HEK293 (cell line): ENCODE data around the gene C10orf67.

Experiments used
- CTCF ChIA-PET: fragments of 350-600 bp; formaldehyde crosslinking; extraction: SDS; loops from one replicate; lab custom pipeline; 2021; ENCODE audit warnings: antibody characterized with exemption; lab: Yijun Ruan, JAX
- POLR2A ChIA-PET: fragments of 300-600 bp; formaldehyde crosslinking; extraction: SDS; loops from one replicate; lab custom pipeline; 2020; ENCODE audit warnings: antibody characterized with exemption, inconsistent platforms; lab: Yijun Ruan, JAX
- H3K27ac ChIP-seq: fragments of 200-500 bp; sonication (Bioruptor generic); 2 replicates; pipeline ENCODE4 v1.5.1; 2014; ENCODE audit warnings: low read depth, low read length, control low read depth, inconsistent platforms; ENCODE audit errors: extremely low read depth
- H3K36me3 ChIP-seq, 2 experiments: fragments of 200-500 bp in 1 of 2; sonication (Bioruptor generic) in 1 of 2; 1 replicate in 1 of 2; 2 replicates in 1 of 2; pipeline ENCODE4 v1.5.1; 2014 to 2017; ENCODE audit warnings: inconsistent platforms in 2 of 2, low read length in 2 of 2; ENCODE audit not compliant: control insufficient read depth in 2 of 2, insufficient read depth in 1 of 2
- H3K4me1 ChIP-seq: fragments of 200-500 bp; sonication (Bioruptor generic); 2 replicates; pipeline ENCODE4 v1.5.1; 2014; ENCODE audit warnings: mild to moderate bottlenecking, low read length, inconsistent platforms; ENCODE audit not compliant: control insufficient read depth, insufficient read depth
- H3K4me3 ChIP-seq: 2 replicates; pipeline ENCODE4 v1.5.1; 2011; ENCODE audit warnings: low read depth, mild to moderate bottlenecking, control low read depth, low read length, moderate library complexity
- H3K9me3 ChIP-seq: fragments of 200-500 bp; sonication (Bioruptor generic); 2 replicates; pipeline ENCODE4 v1.5.1; 2014; ENCODE audit warnings: low read depth, low read length, inconsistent platforms; ENCODE audit not compliant: control insufficient read depth, insufficient read depth
- BCL11A ChIP-seq: fragments of 450-650 bp; formaldehyde crosslinking; IDR thresholded peaks from 2 replicates; pipeline ENCODE4 v1.5.1; 2016; ENCODE audit warnings: low read depth, missing biosample characterization, missing genetic modification characterization
- CTCF ChIP-seq: fragments of 450-650 bp; formaldehyde crosslinking; IDR thresholded peaks from 2 replicates; pipeline ENCODE4 v1.5.1; 2016; ENCODE audit warnings: missing biosample characterization, missing genetic modification characterization
- GLIS1 ChIP-seq: fragments of 450-650 bp; formaldehyde crosslinking; IDR thresholded peaks from 2 replicates; pipeline ENCODE4 v1.5.1; 2016; ENCODE audit warnings: missing biosample characterization, missing genetic modification characterization
- GLIS2 ChIP-seq: fragments of 450-650 bp; formaldehyde crosslinking; IDR thresholded peaks from 2 replicates; pipeline ENCODE4 v1.5.1; 2016; ENCODE audit warnings: missing biosample characterization, missing genetic modification characterization
- MYNN ChIP-seq: fragments of 450-650 bp; formaldehyde crosslinking; IDR thresholded peaks from 2 replicates; pipeline ENCODE4 v1.5.1; 2016; ENCODE audit warnings: missing biosample characterization, missing genetic modification characterization, borderline replicate concordance
- SCRT2 ChIP-seq: fragments of 450-650 bp; formaldehyde crosslinking; IDR thresholded peaks from 2 replicates; pipeline ENCODE4 v1.5.1; 2016; ENCODE audit warnings: missing biosample characterization, missing genetic modification characterization
- YY1 ChIP-seq: fragments of 450-650 bp; formaldehyde crosslinking; IDR thresholded peaks from 2 replicates; pipeline ENCODE4 v1.5.1; 2018; ENCODE audit warnings: missing biosample characterization, missing genetic modification characterization
- ZBTB26 ChIP-seq: fragments of 450-650 bp; formaldehyde crosslinking; optimal IDR thresholded peaks from 2 replicates; pipeline ENCODE3; 2016; ENCODE audit warnings: missing biosample characterization, mild to moderate bottlenecking, missing genetic modification characterization
- ZBTB44 ChIP-seq: fragments of 450-650 bp; IDR thresholded peaks from 2 replicates; pipeline ENCODE4 v1.5.1; 2018; ENCODE audit warnings: missing biosample characterization, mild to moderate bottlenecking, missing genetic modification characterization
- ZBTB48 ChIP-seq: fragments of 450-650 bp; formaldehyde crosslinking; IDR thresholded peaks from 2 replicates; pipeline ENCODE4 v1.5.1; 2016; ENCODE audit warnings: missing biosample characterization, missing genetic modification characterization
- ZFP41 ChIP-seq: fragments of 450-650 bp; formaldehyde crosslinking; IDR thresholded peaks from 2 replicates; pipeline ENCODE4 v1.5.1; 2016; ENCODE audit warnings: missing biosample characterization, missing genetic modification characterization, borderline replicate concordance
- ZFP69B ChIP-seq: fragments of 450-650 bp; formaldehyde crosslinking; IDR thresholded peaks from 2 replicates; pipeline ENCODE4 v1.5.1; 2016; ENCODE audit warnings: missing biosample characterization, missing genetic modification characterization
- ZIC2 ChIP-seq: fragments of 450-650 bp; formaldehyde crosslinking; IDR thresholded peaks from 2 replicates; pipeline ENCODE4 v1.5.1; 2016; ENCODE audit warnings: missing biosample characterization, missing genetic modification characterization
- ZNF138 ChIP-seq: fragments of 450-650 bp; formaldehyde crosslinking; IDR thresholded peaks from 2 replicates; pipeline ENCODE4 v1.5.1; 2016; ENCODE audit warnings: missing biosample characterization, missing genetic modification characterization, borderline replicate concordance
- ZNF544 ChIP-seq: fragments of 450-650 bp; formaldehyde crosslinking; IDR thresholded peaks from 2 replicates; pipeline ENCODE4 v1.5.0; 2017; ENCODE audit warnings: missing biosample characterization, missing genetic modification characterization
- ZNF585B ChIP-seq: fragments of 450-650 bp; formaldehyde crosslinking; IDR thresholded peaks from 2 replicates; pipeline ENCODE4 v1.5.1; 2016; ENCODE audit warnings: missing biosample characterization, missing genetic modification characterization
- ZNF596 ChIP-seq: fragments of 450-650 bp; IDR thresholded peaks from 2 replicates; pipeline ENCODE4 v1.5.0; 2018; ENCODE audit warnings: missing biosample characterization, mild to moderate bottlenecking, missing genetic modification characterization, moderate library complexity
- ZNF600 ChIP-seq: fragments of 450-650 bp; formaldehyde crosslinking; IDR thresholded peaks from 2 replicates; pipeline ENCODE4 v1.5.1; 2016; ENCODE audit warnings: missing biosample characterization, missing genetic modification characterization
- ZNF626 ChIP-seq: fragments of 450-650 bp; sonication (Bioruptor Pico); formaldehyde crosslinking; IDR thresholded peaks from 2 replicates; pipeline ENCODE4 v1.5.1; 2018; ENCODE audit warnings: missing biosample characterization, missing genetic modification characterization, inconsistent platforms
- ZNF677 ChIP-seq: fragments of 450-650 bp; IDR thresholded peaks from 2 replicates; pipeline ENCODE4 v1.5.0; 2018; ENCODE audit warnings: missing biosample characterization, mild to moderate bottlenecking, missing genetic modification characterization, moderate library complexity
- ZXDB ChIP-seq: fragments of 450-650 bp; formaldehyde crosslinking; IDR thresholded peaks from 2 replicates; pipeline ENCODE4 v1.5.1; 2016; ENCODE audit warnings: missing biosample characterization, missing genetic modification characterization

The C10orf67 gene

GRCh38 chr10:23345861-23346260, 1.3 kb upstream of the C10orf67 start (continued):
- TF ChIP-seq ZBTB44 = peak; percentile 38; the same call in 1 of the 2 replicates
- peak; percentile 77 for TF ChIP-seq ZNF600 (tag by site-specific recombination)
- TF ChIP-seq ZFP69B (tag by site-specific recombination) = 0 out of 2 replicates have a peak, but pooled peaks have one; percentile 13
- TF ChIP-seq ZIC2 (tag by site-specific recombination) = no peak
- TF ChIP-seq ZNF544 (tag by site-specific recombination) = no peak
- no peak for TF ChIP-seq ZNF138 (tag by site-specific recombination)
- TF ChIP-seq ZXDB = no peak
- TF ChIP-seq ZFP41 = no peak
- TF ChIP-seq SCRT2 = no peak
- no peak for TF ChIP-seq ZNF626
- 0 out of 2 replicates have a peak, but pooled peaks have one; percentile 29 for TF ChIP-seq BCL11A

- POLR2A ChIA-PET = interaction anchor here (0.8 to 1.0 kb wide), 2 partner anchors 94 to 97 kb away, joined by 5 read pairs; no protein-coding TSS in a partner anchor
- Histone ChIP-seq H3K27ac (no peak overlapping the region), H3K9me3 (no peaks in the 10 kb centered on the region), H3K36me3 (no peaks in the 10 kb centered on the region), H3K4me3 (peak overlapping the region; percentile 63), H3K4me1 (peaks cover 11% of the 10 kb centered on the region)
- CTCF ChIA-PET = interaction anchor here (0.7 to 1.5 kb wide), 3 partner anchors 10 to 29 kb away, joined by 3 to 5 read pairs (median 4); no protein-coding TSS in a partner anchor
- TF ChIP-seq ZNF677 (tag by site-specific recombination) = no peak
- 0 out of 2 replicates have a peak, but pooled peaks have one; percentile 22 for TF ChIP-seq ZBTB48
- peak; percentile 9; the same call in 1 of the 2 replicates for TF ChIP-seq GLIS2 (tag by site-specific recombination)
- no peak for TF ChIP-seq ZNF585B (tag by site-specific recombination)
- peak; percentile 66; the same call in 1 of the 2 replicates for TF ChIP-seq YY1 (tag by site-specific recombination)
- peak; percentile 92 for TF ChIP-seq MYNN
- TF ChIP-seq ZNF596 (tag by site-specific recombination) = peak; percentile 38; the same call in 1 of the 2 replicates
- TF ChIP-seq GLIS1 (tag by site-specific recombination) = 0 out of 2 replicates have a peak, but pooled peaks have one; percentile 4
- peak; percentile 17; the same call in 1 of the 2 replicates for TF ChIP-seq ZNF600 (tag by site-specific recombination)
- TF ChIP-seq ZBTB26 (tag by site-specific recombination) = peak; percentile 29
- no peak for TF ChIP-seq CTCF (tag by site-specific recombination)
Measured at GRCh38 chr10:23343591-23344240, 881 bp downstream of the C10orf67 start.
